LNCaP clone FGC (cell line): Measurements from ENCODE around the gene FAM89A.

Source experiments
- DNase-seq: peaks from one replicate; pipeline ENCODE4 v3.0.0-alpha.2; 2011; ENCODE audit warnings: low read depth
- H3K4me3 ChIP-seq: 2 replicates; pipeline ENCODE4 v1.5.1; 2011; ENCODE audit warnings: mild to moderate bottlenecking, low read depth, low read length, control low read depth
- TF ChIP-seq, protein P1 (sequence below): IDR thresholded peaks from 2 replicates; pipeline ENCODE4 v1.5.1; 2012; ENCODE audit warnings: mild to moderate bottlenecking; ENCODE audit not compliant: control insufficient read depth, insufficient read depth; ENCODE audit errors: extremely low read depth

Gene FAM89A

DNA sequence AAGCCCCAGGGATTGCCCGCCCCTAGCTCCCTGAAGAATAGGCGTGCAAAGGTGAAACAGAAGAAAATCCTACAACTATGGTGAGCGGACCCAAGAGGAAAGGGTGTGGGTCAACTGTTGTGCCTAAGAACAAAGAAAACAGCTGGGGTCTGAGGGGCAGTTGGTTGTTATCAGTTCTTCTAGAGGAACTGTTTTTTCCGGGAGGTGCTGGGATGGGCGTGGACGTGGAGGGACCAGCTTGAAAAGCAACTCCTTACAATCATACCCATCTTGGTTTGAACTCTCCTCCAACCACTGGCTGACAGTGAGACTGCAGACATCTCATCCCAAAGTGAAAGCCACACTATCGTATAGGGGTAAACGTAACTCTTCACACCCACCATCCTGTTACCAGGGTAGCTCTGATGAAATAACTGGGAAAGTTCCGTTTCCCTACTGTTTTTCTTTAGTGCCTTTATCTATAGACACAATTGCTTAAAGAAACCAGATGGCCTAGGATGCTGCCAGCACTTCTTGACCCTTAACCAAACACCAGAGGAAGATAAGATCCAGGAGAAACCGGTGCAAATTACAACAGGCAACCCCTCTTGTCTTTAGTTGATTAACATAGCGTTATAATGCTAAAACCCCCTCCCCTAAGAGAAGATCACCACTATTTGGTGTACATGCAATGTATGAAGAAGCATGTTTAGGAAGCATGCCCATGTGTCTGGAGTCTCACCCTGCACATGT lies 25.6 kb upstream of the FAM89A start:
- TF ChIP-seq, protein P1, sequence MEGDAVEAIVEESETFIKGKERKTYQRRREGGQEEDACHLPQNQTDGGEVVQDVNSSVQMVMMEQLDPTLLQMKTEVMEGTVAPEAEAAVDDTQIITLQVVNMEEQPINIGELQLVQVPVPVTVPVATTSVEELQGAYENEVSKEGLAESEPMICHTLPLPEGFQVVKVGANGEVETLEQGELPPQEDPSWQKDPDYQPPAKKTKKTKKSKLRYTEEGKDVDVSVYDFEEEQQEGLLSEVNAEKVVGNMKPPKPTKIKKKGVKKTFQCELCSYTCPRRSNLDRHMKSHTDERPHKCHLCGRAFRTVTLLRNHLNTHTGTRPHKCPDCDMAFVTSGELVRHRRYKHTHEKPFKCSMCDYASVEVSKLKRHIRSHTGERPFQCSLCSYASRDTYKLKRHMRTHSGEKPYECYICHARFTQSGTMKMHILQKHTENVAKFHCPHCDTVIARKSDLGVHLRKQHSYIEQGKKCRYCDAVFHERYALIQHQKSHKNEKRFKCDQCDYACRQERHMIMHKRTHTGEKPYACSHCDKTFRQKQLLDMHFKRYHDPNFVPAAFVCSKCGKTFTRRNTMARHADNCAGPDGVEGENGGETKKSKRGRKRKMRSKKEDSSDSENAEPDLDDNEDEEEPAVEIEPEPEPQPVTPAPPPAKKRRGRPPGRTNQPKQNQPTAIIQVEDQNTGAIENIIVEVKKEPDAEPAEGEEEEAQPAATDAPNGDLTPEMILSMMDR, result no peak
- no peak overlapping the region for H3K4me3 ChIP-seq
- no peak for DNase-seq

DNA sequence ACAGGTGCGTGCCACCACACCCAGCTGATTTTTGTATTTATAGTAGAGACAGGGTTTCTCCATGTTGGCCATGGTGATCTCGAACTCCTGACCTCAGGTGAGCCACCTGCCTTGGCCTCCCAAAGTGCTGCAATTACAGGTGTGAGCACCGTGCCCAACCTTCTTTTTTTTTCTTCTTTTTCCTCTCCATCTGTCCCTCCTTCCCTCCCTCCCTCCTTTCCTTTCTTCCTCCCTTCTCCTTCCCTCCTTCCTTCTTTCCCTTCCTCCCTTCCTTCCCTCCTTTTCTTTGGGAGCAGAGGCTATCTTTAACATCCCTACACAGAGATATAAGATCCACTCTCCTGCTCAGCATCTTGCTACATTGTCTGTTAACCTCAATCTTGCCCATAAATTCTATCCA lies 24.4 kb upstream of the FAM89A start:
- H3K4me3 ChIP-seq, result no peak overlapping the region
- TF ChIP-seq, protein P1, result no peak
- no peak for DNase-seq

DNA sequence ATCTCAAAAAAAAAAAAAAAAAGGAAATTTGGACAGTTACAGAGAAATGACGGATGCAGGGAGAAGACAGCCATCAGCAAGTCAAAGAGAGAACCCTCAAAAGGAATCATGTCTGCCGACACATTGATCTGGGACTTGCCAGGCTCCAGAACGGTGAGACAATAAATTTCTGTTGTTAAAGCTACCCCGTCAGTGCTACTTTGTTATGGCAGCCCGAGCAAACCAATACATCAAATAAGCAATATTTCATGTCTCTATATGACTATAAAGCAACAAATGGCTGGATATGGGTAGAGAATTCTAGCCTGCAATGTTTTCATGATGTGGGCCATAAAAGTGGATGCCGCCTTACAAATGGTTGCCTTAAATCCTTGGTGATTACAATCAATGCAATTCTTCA lies 23.3 kb upstream of the FAM89A start:
- no peak for DNase-seq
- H3K4me3 ChIP-seq, result no peak overlapping the region
- TF ChIP-seq, protein P1, result no peak

DNA sequence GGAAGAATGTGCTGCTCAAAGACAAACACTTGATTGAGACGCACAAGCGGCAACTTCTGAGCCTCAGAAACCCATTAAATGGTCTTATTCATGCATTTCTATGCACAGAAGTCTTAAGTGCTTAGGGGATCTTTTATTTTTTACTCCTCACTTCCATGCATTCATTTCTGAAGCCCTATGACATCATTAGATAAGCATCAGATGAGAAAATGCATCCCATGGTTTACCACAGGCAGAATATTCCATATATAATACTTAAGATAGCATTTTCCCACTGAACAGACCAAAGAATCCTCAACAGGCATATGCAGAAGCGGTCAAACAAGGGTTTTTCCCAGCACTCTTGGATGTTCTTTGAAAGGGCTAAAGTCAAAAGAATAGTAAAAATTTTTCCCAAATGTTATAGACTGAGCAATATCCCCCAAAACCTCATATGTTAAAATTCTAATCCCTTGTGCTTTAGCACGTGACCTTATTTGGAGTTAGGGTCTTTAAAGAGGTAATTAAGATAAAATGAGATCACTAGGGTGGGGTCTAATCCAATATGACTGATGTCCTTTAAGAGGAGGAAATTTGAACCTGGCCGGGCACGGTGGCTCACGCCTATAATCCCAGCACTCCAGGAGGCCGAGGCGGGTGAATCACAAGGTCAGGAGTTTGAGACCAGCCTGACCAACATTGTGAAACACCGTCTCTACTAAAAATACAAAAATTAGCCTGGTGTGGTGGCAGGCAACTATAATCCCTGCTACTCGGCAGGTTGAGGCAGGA lies 22.6 kb upstream of the FAM89A start:
- H3K4me3 ChIP-seq, result no peak overlapping the region
- DNase-seq, result no peak
- TF ChIP-seq, protein P1, result no peak

DNA sequence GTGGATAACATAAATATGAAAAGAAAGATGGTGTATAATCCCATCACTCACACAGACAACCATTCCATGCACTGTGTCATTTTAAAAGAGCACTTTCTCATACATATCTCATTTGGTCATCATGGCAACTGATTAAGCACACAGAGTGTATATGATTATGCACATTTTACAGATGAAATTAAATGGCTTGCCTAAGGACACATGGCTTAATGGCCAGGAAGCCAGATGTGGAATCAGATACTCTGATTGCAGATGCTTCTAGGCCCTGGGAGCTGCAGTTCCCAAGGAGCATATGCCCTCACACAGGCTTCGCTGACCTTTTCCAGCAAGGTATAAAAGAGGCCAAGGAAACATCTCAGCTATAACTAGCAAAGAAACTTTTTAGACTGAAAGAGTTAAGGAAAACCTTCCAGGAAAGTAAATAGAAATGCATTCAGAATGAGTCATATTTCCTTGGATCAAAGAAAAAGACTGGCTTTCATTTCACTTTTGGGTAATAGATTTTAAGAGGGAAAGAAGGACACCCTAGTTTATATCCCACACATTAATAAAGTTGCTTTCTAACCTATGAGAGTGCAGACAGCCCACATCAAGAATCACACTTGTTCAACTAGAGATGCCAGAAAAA lies 19.6 kb upstream of the FAM89A start:
- TF ChIP-seq, protein P1, result no peak
- H3K4me3 ChIP-seq, result no peak overlapping the region

DNA sequence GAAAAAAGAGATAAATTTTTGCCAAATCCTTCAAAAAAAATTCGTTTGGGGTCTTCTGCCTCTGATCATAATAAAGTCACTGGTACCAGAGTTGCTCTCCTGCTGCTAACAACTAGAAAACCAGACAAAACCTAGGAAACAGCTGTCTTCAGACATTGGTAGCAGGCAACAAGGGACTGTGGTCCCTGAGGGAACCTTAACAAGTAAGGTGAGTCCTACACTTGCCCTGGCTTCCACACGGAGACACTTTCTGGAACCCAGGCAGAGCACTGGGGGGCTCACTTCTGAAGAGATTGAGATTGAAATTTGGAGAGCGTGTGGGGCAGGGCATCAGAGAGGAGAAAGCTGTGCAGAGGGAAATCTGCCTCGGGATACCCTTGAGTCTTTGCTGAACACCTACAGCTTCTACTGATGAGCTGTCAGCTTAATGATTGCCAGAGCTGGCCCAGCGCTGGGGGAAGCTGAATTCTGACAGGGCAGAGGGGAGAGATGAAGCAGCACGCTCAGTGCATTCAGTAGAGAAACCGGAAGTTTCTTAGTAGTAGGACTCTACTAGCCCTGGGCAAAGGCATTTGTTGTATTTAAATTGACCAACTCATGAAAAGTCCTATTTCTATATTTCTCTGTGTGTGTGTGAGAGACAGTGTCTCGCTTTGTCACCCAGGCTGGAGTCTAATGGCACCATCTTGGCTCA lies 18.5 kb upstream of the FAM89A start:
- TF ChIP-seq, protein P1, result no peak
- DNase-seq, result no peak

More for the DNA sequence above, 19.6 kb upstream of the FAM89A start:
- no peak for DNase-seq

More for the DNA sequence above, 18.5 kb upstream of the FAM89A start:
- no peak overlapping the region for H3K4me3 ChIP-seq
